Dermis microvascular lymphatic vessel endothelial cell (primary cell): ENCODE results near the gene MTRF1. TPM values are rescaled to one million over a fixed set of nuclear protein-coding genes. Genes with fewer than 3 reads are reported as not detected.
A peak's percentile ranks its signal among the peaks of the same experiment; 100 is the strongest.
"Not testable (repeated sequence)": the region's sequence is repeated elsewhere in the genome, so short reads cannot be mapped to it uniquely, and the experiment has no call there.

Experiments
- DNase-seq, 2 donors: peaks; one replicate each; pipeline versions ENCODE4 v3.0.0 to v3.0.0-alpha.2; 2010; ENCODE audit warnings: low read depth in 2 of 2
- total RNA-seq: library from RNA; depleted of rRNA; stranded (reverse); fragments of >200 nt; gene quantifications from 2 replicates; pipeline ENCODE4 v1.2.1, GENCODE V29; 2014

MTRF1 gene
- total RNA-seq, 1 donor from 2014 or later, result 5.9 TPM

DNA sequence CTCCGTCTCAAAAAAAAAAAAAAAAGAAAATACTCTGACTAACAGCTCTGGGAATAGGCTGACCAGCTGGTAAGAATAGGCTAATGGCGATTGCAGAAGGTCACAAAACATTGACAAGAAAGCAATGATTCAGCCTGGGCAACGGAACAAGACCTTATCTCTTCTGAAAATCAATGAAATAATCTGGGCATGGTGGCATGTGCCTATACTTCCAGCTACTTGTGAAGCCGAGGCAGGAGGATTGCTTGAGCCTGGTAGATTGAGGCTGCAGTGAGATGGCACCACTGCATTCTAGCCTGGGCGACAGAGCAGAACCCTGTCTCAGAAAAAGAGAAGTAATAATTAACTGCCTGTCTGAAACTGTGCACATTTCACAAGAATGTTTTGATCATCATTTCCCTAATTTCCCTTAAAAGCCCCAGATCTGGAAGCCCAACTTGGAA, 18.8 kb upstream of the MTRF1 start:
- DNase-seq, result no peak

DNA sequence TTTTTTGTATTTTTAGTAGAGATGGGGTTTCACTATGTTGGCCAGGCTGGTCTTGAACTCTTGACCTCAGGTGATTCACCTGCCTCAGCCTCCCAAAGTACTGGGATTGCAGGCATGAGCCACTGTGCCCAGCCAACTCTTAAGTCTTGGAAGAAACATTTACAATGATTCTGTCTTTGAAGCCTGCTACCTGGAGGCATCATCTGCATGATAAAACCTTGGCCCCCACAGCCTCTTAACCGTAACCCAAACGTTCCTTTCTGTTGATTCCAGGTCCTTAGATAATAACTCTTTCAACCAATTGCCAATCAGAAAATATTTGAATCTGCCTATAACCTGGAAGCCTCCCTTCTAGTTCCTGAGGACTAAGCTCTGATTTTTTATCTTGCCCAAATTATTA, 15.8 kb upstream of the MTRF1 start:
- DNase-seq, result not testable (repeated sequence)

DNA sequence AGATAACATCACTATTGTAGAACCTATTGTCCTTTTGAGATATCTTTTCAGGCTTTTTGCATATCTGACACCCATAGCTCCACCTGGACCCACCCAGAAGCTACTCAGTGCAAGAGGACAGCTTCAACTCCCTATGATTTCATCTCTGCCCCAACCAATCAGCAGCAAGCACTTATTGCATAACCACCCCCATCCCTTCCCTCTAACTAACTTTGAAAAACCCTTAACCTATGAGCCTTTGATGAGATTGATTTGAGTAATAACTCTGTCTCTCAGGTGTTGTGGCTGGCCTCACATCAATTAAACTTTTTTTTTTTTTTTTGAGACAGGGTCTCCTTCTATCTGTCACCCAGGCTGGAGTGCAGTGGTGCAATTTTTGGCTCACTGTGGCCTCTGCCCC, 13.4 kb upstream of the MTRF1 start:
- no peak for DNase-seq

DNA sequence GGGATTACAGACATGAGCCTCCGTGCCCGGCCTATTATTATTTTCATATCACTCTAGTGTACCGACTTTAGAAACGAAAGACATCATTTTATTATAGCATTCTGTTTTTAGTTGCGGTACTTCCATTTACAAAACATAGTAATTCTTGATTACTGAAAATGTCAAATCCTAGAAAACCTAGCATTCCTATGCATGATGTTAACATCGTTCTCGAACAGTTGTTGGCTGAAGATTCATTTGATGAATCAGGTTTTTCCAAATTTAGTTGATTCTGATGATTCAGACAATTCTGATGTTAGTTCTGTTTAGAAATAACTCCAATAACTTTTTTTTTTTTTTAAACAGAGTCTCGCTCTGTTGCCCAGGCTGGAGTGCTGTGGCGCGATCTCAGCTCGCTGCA, 11.5 kb upstream of the MTRF1 start:
- no peak for DNase-seq

DNA sequence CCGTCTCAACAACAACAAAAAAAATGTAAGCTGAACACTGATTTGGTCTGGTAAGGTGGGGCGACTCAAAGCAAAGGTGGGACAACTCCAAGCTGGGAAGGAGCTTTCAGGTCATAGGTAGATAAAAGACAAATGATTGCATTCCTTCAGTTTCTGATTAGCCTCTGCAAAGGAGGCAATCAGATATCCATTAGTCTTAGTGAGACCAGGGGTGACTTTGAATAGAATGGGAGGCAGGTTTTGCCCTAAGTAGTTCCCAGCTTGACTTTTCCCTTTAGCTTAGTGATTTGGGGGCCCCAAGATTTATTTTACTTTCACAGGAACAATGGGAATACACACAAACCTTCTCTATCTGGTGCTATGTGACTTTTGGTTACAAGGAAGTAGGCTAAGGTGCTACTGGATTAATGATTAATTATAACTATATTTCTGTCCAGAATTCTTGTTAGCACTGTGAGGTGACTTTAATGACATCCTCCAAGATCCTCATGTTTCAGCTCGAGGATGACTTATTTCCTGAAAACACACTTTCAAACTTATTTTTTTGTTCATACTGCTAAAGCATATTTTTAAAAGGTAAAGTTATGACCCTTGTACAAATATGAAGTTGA, 10.6 kb upstream of the MTRF1 start:
- no peak for DNase-seq

DNA sequence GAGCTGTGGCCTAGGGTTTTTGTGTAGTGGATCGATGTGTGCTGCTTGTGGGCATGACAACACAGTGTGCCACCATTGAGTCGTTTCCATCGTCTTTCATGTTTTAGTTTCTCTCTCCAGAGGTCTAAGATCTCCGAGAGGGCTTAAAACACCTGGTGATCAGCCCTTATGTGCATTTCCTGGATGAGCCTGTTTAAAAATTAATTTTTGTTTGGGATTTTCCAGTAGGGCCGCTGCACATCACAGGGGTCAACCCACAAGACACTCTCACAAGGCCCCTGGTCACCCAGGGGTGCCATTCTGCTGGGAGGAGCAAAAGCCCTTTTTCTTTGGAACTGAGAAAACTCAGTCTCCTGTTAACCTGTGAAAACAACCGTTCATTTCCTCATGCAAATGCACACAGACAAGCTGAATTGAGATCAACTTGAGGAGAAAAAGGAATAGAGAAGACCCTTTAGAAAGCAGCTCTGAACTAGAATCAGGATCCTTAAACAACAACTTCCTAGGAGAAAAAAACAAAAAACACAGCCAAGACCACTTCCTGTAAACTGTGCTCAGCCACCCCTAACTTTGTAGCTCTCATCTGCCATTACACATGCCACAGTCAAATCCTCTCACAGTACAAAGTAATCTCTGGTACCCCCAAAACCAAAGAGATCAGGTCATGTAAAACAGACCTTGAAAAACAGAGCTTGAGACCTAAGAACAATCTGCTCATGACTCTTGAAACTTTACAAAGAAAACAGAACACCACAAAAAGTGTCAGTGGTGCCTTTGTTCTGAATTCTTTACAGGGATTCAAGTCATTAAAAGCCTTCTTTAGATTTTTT, 8.3 kb upstream of the MTRF1 start:
- DNase-seq, result no peak

DNA sequence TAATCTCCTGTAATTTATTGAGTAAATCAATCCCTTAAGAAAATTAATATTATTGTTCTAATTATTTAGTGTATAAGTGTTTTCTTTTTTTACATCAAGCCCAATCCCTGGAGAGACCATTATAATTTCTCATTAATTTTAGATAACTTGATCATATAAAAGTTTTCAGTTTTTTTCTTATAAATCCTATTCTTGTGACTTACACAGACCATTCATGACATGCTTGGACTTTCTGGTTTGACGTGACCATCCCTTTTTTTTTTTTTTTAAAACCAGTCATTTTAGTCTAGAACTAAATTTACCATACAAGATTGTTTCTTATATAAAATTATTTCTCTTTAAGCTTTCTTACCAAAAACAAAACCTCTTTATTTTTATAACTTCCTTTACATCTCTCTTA, 5.4 kb upstream of the MTRF1 start:
- DNase-seq, result peak; percentile 5 to 33

DNA sequence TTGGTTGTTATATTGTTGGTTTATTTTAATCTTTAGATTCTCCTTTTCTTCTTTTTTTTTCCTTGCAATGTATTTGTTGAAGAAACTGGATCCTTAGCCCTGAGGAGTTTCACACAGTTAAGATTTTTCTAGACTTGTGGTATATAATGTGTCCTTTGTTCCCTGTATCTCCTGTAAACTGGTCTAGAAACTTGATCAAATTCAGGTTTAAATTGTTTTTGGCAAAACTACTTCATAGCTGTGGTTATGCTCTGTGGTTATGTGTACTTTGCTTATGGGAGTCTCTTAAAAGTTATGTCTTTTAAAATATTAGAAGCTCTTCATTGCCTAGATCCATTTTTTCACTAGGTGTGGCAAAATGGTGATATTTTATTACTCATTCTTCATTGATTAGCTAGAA, 3.7 kb upstream of the MTRF1 start:
- no peak for DNase-seq

DNA sequence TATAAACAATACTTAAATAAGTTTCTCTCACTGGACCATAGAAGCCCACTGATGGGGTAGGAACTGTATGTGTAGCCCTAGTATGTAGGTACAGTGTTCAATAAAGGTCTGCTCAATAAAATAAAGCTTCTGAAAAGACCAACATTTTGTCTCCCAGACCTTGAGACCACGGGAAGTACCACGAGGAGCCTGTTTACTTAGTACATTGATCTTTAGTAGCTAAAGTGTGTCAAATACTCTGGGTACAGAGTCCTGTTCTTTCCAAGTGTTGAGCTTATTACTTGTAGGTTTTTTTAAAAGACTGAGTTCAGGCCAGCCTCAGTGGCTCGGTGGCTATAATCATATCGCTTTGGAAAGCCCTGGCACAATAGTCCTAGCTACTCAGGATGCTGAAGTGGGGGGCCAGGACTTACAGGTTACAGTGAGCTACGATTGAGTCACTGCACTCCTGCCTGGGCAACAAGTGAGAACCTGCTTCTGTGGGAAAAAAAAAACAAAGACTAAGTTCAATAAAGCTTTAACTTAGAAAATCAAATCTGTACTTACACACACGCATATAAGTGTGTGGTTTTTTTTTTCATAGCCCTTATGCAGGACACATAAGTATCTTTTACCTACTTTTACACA, 3.4 kb downstream of the MTRF1 start:
- no peak for DNase-seq

DNA sequence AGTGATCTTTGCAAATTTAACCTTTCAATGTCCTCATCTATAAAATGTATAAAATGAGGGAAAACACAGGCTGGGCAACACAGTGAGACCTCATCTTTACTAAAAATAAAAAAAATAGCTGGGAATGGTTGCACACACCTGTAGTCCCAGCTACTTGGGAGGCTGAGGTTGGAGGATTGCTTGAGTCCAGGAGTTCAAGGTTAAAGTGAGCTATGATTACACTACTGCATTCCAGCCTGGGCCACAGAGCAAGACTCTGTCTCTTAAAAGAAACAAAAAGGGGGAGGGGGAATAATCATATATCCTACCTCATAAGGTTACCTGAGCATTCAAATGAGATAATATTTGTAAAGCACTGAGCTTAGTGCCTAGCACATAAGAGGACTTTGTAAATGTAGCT, 5.8 kb downstream of the MTRF1 start:
- DNase-seq, result no peak

DNA sequence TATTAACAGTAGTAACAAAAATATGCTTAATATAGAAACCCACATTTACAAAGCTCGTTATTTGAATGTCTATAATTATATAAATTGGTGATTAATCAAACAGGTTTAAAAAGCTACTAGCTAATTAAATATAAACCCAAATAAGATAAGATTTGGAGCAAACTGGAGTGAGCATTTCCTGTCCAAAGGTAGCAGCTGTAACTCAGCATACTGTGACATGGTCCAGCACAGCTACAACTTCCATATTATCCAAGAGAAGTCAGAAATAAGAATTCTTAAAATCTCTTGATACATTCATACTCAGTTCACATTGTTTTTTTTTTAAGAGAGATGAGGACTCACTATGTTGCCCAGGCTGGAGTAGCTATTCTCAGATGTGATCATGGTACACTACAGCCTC, 8.5 kb downstream of the MTRF1 start:
- no peak for DNase-seq

DNA sequence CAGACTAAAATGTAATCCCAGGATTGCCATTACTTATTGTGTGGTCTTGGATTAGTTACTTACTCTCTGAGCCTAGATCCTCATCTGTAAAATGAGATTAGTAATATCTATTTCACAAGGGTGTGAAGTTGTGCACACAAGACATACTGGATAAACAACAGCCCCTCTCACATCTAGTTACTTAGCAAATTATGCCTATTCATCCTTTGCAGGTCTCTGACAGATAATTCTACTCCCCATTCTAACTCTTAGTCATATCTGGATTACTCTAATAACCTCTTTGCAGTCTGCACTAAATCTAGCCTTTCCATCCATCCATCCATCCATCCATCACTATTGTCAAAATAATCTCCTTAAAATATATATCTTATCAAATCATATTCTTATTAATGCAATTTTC, 12.4 kb downstream of the MTRF1 start:
- no peak for DNase-seq

DNA sequence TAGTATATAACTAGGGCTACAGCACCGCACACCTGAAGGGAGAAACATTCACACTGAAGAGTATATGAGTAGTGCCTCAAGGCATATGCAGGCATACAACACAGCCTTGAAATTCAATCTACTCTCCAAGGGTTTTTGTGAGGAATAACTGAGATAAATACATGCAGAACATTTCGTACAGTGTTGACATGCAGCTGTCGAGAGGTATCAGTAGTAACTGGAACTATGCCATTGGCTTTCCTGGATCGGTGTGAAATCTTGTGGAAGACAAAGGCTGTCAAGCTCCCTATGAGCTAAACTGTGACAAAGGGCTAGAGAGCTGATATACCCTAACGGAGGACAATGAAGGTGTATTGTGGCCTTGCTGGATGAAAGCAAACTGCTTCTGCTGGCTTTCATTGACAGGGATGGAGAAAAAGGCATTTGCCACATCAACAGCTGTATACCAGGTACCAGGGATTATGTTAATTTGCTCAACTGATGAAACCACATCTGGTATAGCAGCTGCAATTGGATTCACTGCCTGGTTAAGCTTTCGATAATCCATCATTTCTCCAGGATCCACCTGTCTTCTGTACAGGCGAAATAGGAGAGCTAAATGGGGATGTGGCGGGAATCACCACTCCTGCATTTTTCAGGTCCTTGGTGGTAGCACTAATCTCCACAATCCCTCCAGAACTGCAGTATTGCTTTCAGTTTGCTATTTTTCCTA, 16.3 kb downstream of the MTRF1 start:
- DNase-seq, result no peak

DNA sequence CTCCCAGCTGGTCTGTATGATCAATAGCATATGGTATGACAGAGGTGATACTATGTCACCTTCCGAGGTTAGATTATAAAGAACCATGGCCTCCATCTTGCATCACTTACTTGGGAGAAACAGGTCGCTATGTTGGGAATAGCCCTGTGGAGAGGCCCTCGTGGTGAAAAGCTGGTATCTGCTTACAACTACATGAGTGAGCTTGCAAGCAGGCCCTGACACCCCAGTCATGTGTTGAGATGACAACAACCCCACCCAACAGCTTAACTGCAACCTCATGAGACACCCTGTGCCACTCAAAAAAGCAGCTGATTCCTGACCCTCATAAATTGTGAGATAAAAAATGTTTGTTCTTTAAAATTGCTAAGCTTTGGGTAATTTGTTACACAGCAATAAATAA, 18.8 kb downstream of the MTRF1 start:
- no peak for DNase-seq

DNA sequence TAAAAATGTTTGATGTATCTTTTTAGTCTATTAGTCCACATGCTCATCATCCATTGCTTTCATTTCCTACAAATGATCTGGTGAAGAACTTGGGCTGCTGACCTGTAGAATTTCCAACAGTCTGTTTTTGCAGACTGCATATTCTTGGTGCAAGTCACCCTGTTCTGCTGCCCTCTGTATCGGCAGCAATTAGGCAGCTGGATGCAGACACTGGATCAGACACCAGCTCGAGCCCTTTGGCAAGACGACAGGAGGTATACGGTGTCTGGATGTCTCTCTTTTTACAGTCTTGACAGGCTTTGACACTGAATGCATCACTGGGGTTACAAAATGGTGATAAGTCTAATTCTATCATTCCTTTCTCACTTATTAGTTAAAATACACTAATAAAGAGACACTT, 21.8 kb downstream of the MTRF1 start:
- no peak for DNase-seq

DNA sequence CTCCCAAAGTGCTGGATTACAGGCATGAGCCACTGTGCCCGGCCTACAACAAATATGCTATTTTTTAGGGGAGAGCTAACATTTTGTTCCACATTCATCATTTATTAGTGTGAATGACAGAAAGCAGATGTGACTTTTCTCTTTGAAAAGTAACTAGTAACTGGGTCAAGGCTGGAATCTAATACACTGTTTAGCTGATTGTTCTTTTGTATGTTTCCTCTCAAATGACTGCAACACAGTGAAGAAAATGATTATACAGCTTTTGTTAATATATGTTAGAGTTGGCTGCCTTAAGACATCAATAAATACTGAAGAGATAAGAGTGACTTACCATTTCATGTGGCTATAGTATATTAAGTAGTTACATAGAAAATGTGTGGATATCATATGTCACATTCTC, 27.0 kb downstream of the MTRF1 start:
- no peak for DNase-seq

DNA sequence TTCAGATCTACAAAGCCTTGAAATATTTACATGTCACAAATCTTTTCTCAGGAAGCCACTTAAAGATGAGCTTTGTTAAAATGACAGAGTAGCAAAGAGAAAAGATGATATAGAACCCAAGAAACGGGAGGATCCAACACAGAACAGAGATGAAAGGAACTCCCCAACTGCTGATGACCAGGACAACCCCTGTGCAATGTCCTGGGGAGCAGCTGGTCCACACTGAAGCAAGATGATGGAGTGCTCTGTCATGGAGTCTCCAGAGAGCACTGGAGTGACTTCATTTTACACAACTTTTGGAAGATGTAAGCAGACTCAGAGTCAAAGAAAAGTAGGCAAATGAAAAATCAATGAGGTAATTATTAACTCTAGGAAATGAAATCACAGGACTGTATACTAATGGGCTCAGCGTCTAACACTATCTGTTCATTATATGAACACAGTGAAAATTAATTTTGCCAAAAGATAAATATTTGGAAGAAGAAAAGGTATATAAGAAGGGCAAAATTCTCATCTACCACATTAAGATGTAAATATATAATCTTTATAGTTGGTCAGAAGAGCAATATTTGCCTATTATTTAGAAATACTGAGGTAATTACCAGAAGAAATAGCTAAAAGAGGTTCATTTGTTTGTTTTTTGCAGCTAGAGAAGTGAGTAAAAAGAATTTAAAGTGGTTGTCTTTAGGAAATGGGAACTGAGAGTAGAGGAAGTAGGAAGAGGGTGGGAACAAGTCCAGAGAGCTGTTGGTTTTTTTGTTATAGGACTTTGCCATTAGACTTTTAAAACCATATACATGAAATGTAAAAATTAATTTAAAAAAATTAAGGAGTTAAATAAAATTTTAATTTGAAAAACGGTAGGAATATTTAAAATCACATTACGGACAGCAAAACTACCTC, 30.5 kb downstream of the MTRF1 start:
- DNase-seq, result no peak

DNA sequence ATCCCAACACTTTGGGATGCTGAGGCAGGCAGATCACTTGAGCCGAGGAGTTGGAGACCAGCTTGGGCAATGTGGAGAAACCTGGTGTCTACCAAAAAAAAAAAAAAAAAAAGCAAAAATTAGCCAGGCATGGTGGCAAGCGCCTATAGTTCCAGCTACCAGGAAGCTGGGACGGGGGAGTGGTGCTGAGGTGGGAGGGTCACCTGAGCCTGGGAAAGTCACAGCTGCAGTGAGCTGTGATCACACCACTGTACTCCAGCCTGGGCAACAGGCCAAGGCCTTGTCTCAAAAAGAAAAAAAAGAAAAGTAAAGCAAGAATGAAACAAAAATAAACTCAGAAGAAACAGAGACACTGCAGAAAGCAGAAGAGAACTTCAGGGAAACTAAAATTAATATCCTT, 31.6 kb downstream of the MTRF1 start:
- peak in 1 of 2 donors; percentile 47 for DNase-seq

DNA sequence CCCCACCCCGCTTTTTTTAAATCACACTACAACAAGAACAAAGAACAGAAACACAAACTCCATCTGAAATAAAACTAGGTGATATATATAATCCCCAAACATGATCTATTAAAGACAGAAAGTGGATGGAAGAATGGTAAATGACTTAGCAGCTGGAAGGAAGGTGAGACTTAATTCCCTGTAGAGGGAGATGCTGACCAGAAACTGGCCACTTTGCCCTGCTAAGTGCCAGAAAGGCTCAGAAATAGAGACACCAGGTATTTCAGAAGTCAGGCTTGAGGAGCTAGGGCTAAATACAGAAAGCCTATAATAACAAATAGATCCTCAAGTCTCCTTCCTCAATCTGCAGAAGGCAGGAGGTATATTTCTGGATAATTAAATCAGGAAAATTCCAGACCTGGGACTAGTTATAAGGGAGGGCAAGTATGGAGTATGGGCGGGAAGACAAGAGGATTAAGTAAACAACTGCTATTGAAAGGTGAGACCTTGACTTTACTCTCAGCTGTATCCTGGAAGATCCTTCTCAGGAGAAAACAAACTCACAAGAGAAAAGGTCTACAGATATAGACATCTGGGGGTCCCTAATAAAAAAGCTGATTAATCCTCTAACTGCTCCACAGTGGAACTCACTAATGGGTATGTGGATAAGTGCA, 32.2 kb downstream of the MTRF1 start:
- no peak for DNase-seq

DNA sequence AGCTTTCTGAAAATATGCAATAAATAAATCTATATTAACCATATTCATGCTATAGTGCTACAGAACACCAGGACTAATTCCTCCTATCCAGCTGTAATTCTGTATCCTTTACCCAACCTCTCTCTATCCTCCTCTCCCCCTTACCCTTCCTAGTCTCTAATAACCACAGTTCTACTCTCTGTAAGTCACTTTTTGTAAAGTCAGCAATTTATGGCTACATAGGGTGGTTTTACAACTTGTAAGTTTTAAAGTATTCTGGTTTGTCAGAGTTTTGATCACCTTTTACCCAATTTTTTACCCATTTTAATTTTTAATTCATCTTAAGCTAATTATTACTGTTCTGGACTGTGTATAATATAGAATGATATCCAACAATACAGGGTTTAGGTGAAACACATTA, 34.0 kb downstream of the MTRF1 start:
- DNase-seq, result no peak
